Panc1 (cell line): Measurements from ENCODE around the gene RHBDL1. TPM values are rescaled to one million over a fixed set of nuclear protein-coding genes. Genes with fewer than 3 reads are reported as not detected.

ENCODE experiments used
- ATAC-seq: fragments of 200-7000 bp; cut with Tn5 transposase; 2 replicates; pipeline ENCODE4 v1.9.1; 2020; ENCODE audit warnings: mild to moderate bottlenecking, moderate library complexity
- BruUV-seq: library from RNA; stranded (reverse); fragments of 400-500 nt; replicated peaks from 2 replicates; lab custom pipeline; 2021; lab: Mats Ljungman, UMichigan
- CTCF ChIA-PET: fragments of 300-600 bp; sonication (Branson Sonifier 250); formaldehyde crosslinking; loops from one replicate; lab custom pipeline; 2022; ENCODE audit warnings: antibody characterized with exemption; lab: Charles Lee
- POLR2A ChIA-PET: fragments of 300-600 bp; sonication (Branson Sonifier 250); formaldehyde crosslinking; loops from one replicate; lab custom pipeline; 2022; ENCODE audit warnings: antibody characterized with exemption; lab: Charles Lee
- DNase-seq: peaks from one replicate; pipeline ENCODE4 v3.0.0-alpha.2; 2010; ENCODE audit warnings: low read depth, low spot score
- H3K27ac ChIP-seq: 2 replicates; pipeline ENCODE4 v1.5.1; 2011; ENCODE audit warnings: mild to moderate bottlenecking, low read length, inconsistent platforms
- H3K27me3 ChIP-seq: fragments of 200-500 bp; sonication (Bioruptor generic); 2 replicates; pipeline ENCODE4 v1.6.0; 2014; ENCODE audit warnings: low read length, inconsistent platforms; ENCODE audit not compliant: control insufficient read depth, insufficient read depth
- H3K36me3 ChIP-seq: fragments of 200-500 bp; sonication (Bioruptor generic); 2 replicates; pipeline ENCODE4 v1.5.1; 2014; ENCODE audit warnings: inconsistent platforms, mild to moderate bottlenecking, low read length, moderate library complexity; ENCODE audit not compliant: control insufficient read depth, insufficient read depth
- H3K4me1 ChIP-seq: 2 replicates; pipeline ENCODE4 v1.5.1; 2011; ENCODE audit warnings: inconsistent platforms, mild to moderate bottlenecking, low read length, moderate library complexity; ENCODE audit not compliant: control insufficient read depth, insufficient read depth
- H3K4me3 ChIP-seq, 2 experiments: 2 replicates each; pipeline ENCODE4 v1.5.1; 2011 to 2012; ENCODE audit warnings: low read depth in 2 of 2, low read length in 2 of 2, mild to moderate bottlenecking in 2 of 2, inconsistent platforms in 1 of 2, moderate library complexity in 1 of 2
- H3K9me3 ChIP-seq: fragments of 200-500 bp; sonication (Bioruptor generic); 2 replicates; pipeline ENCODE4 v1.5.1; 2014; ENCODE audit warnings: low read depth, mild to moderate bottlenecking, inconsistent platforms, low read length, moderate library complexity; ENCODE audit not compliant: control insufficient read depth, insufficient read depth
- CTCF ChIP-seq: fragments of 450-650 bp; IDR thresholded peaks from 2 replicates; pipeline ENCODE4 v1.5.1; 2017; ENCODE audit warnings: mild to moderate bottlenecking
- POLR2AphosphoS5 ChIP-seq: IDR thresholded peaks from 2 replicates; pipeline ENCODE4 v1.6.1; 2012; ENCODE audit warnings: mild to moderate bottlenecking, low read depth, low read length, moderate library complexity
- REST ChIP-seq, 2 experiments: IDR thresholded peaks; 2 replicates each; pipeline ENCODE4 v1.6.1; 2011 to 2012; ENCODE audit warnings: low read depth in 2 of 2, control low read depth in 1 of 2, low read length in 1 of 2, mild to moderate bottlenecking in 1 of 2, moderate library complexity in 1 of 2; ENCODE audit not compliant: insufficient read depth in 1 of 2
- SIN3A ChIP-seq: IDR thresholded peaks from 2 replicates; pipeline ENCODE4 v1.6.1; 2012; ENCODE audit warnings: low read depth, mild to moderate bottlenecking, low read length, moderate library complexity, borderline replicate concordance; ENCODE audit not compliant: insufficient read depth
- TCF7L2 ChIP-seq: IDR thresholded peaks from 2 replicates; pipeline ENCODE4 v1.6.1; 2011; ENCODE audit warnings: mild to moderate bottlenecking, low read depth, low read length, inconsistent platforms
- in situ Hi-C: cut with HindIII; loops from 2 replicates; pipeline ENCODE4 v1.10.0; 2016; ENCODE audit warnings: low sequenced_read_pairs, low pct_unique_long_range_greater_than_20kb
- intact Hi-C: fragments of 100-400 bp; cut with micrococcal nuclease; formaldehyde crosslinking; loops from one replicate; pipeline ENCODE4 v1.10.0; 2022; ENCODE audit not compliant: unreplicated experiment
- total RNA-seq: library from RNA; stranded (reverse); gene quantifications from one replicate; pipeline ENCODE4 v1.2.1, GENCODE V29; 2021; ENCODE audit not compliant: unreplicated experiment

The RHBDL1 gene
- total RNA-seq, 1 experiment from 2014 or later = 6.6 TPM

- POLR2A ChIA-PET = no interaction called here
- DNase-seq (no peak), ATAC-seq (no peak)
- BruUV-seq = no TSS peak
- Histone ChIP-seq H3K36me3 (no peaks in the 10 kb centered on the region), H3K27ac (no peak overlapping the region), H3K4me1 (peaks cover 15% of the 10 kb centered on the region), H3K9me3 (no peaks in the 10 kb centered on the region), H3K27me3 (no peaks in the 10 kb centered on the region), H3K4me3 (no peak overlapping the region)
- TF ChIP-seq TCF7L2 (no peak), CTCF (no peak), POLR2AphosphoS5 (no peak), SIN3A (no peak), REST (IDR thresholded peaks at IDR 0.05; ENCODE audit: insufficient read depth in 1 of 2, low read depth in 2 of 2, low read length in 1 of 2) (no peak)
- CTCF ChIA-PET = no interaction called here
- in situ Hi-C loops (no loop called here), intact Hi-C loops (no loop called here)
Observed at GRCh38 chr16:662597-662996, 12.9 kb upstream of the RHBDL1 start.

- intact Hi-C loops = no loop called here
- Histone ChIP-seq H3K27ac (no peak overlapping the region), H3K27me3 (no peaks in the 10 kb centered on the region), H3K36me3 (peaks cover 3% of the 10 kb centered on the region; the same call in 1 of the 2 replicates), H3K4me3 (no peak overlapping the region), H3K9me3 (no peaks in the 10 kb centered on the region), H3K4me1 (peaks cover 10% of the 10 kb centered on the region)
- no peak for DNase-seq
- CTCF ChIA-PET = no interaction called here
- in situ Hi-C loops = no loop called here
- no peak for TF ChIP-seq CTCF
- no peak for TF ChIP-seq TCF7L2
- TF ChIP-seq SIN3A = no peak
- no peak for TF ChIP-seq REST (IDR thresholded peaks at IDR 0.05; ENCODE audit: insufficient read depth in 1 of 2, low read depth in 2 of 2, low read length in 1 of 2)
- no peak for TF ChIP-seq POLR2AphosphoS5
- ATAC-seq = no peak
- no TSS peak for BruUV-seq
- POLR2A ChIA-PET = no interaction called here
Observed at GRCh38 chr16:666572-666971, 8.9 kb upstream of the RHBDL1 start.
